ENCODE results near the gene DHRS12.

Gene DHRS12, protein sequence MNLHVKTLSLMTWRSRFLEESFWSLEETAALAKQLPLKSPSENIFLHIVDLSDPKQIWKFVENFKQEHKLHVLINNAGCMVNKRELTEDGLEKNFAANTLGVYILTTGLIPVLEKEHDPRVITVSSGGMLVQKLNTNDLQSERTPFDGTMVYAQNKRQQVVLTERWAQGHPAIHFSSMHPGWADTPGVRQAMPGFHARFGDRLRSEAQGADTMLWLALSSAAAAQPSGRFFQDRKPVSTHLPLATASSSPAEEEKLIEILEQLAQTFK

DNA sequence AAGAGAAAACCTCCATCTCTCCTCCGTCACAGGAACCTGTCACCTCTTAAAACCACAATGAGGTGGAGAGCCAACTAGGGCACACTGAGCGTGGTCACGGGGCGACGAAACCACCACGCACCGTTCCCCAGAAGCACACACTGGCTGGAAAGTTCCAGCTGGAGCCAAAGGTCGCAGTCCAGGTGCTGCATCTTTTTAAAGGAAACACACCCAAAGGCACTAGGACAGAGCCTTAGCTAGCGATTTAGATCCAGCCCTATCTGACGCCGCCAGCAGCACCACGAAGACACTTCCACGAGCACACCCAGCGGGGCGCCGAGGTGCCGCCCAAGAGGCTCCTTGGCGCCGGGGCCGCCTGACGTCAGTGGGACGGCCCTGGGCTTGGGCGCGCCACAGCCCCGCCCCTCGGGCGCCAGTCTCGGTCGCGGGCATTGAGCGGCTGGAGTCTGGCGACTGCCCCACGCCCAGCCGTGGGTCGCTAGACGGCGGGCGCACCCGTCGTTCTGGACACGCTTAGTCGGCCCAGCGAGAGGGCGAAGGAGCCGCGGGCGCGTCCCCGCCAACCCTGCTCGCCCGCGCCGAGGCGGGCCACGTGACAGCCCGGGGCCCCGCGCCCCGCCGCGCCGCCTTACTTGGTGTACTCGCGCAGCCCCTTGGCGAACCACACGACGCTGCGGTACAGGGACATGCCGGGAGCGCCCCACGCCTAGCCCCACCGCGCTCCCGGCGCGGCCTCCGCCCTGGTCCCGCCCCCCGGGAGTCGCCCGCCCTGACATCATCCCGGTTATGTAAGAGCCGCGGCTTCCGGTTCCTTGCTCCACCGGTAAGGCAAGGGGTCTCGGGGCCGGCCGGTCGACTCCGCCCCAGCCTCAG, at the start of gene DHRS12:
TSS of gene DHRS12 (minus strand) at position 742 of the 873 bp plus-strand sequence. CDS start 4,504 bp downstream, outside the sequence.
- TF ChIP-seq JUND (IDR thresholded peaks at IDR 0.05; ENCODE audit: low read depth): no peak
- peak; percentile 77 to 87 for DNase-seq (ENCODE audit: low read depth in 1 of 2, low spot score in 1 of 2)
- in situ Hi-C loops (cut with HindIII; ENCODE audit: low pct_unique_long_range_greater_than_20kb, low sequenced_read_pairs): no loop called here

DNA sequence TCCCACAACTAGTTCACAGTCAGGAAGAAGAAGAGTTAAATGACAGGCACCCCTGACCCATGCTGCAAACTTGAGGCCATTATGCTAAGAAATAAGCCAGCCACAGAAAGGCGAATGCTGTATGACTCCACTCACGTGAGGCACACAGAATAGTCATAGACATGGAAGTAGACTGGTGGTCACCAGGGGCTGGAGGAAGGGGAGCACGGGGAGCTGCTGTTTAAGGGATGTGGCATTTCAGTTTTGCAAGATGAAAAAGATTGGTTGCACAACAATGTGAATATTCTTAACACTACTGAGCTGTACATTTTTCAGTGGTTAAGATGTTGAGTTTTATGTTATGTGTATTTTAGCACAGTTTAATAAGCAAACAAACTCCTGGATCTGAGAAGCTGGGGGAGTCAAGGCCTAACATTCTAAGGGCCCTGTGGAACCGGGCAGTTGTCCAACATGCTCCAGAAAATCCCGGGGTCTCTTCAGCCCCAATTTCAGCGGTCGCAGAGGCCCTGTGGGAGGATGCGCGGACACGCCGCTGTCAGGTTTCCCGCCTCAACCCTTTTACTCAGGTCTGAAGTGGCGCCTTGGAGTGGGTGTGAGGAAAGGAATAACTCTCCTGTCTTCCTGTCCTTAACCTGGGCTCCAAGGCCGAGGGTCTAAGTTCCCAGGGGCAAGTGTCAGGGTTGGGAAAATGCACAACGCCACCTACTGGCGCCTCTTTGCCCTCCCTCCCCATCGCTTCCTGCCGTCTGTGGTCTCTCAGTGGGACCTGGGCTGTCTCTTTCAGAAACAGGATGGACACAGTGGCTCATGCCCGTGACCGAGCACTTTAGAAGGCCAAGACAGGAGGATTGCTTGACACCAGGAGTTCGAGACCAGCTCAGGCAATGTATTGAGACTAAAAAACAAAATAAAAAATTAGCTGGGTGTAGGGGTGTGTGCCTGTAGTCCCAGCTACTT, 45.5 kb upstream of the DHRS12 start:
- in situ Hi-C loops (cut with HindIII; ENCODE audit: low pct_unique_long_range_greater_than_20kb, low sequenced_read_pairs): no loop called here
- DNase-seq (ENCODE audit: low read depth in 1 of 2, low spot score in 1 of 2): peak in 1 of 2 experiments; percentile 23
- TF ChIP-seq JUND (IDR thresholded peaks at IDR 0.05; ENCODE audit: low read depth): no peak

DNA sequence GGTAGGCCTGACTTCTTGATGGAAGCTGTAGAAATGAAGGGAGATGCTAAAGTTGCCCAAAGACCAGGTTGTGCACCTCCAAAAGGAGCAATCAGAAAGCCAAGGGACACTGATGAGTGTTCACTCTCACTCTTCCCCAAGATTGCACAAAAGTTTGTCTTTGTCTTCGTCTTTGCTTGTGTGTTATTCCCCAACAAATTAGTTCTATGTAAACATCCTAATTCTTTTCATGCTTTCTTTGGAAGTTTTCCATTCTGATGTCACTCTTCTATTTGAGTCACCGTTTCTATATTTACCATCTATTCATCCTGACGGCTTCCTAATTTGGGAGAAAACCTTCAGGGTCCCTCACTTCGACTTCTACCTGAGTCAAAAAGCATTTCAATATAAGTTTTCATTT, 44.7 kb upstream of the DHRS12 start:
- no peak for TF ChIP-seq JUND (IDR thresholded peaks at IDR 0.05; ENCODE audit: low read depth)
- DNase-seq (ENCODE audit: low read depth in 1 of 2, low spot score in 1 of 2): no peak
- in situ Hi-C loops (cut with HindIII; ENCODE audit: low pct_unique_long_range_greater_than_20kb, low sequenced_read_pairs): no loop called here

DNA sequence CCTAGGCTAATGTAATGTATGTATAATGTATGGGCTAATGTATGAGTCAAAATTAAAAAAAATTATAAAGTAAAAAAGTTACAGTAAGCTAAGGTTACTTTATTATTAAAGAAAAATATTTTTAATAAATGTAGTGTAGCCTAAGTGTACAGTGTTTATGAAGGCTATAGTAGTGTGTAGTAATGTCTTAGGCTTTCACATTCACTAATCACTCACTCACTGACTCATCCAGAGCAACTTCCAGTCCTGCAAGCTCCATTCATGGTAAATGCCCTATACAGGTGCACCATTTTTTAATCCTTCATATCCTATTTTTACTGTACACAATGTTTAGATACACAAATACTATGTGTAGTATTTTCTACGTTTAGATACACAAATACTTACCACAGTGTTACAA, 42.8 kb upstream of the DHRS12 start:
- DNase-seq (ENCODE audit: low read depth in 1 of 2, low spot score in 1 of 2): no peak
- in situ Hi-C loops (cut with HindIII; ENCODE audit: low pct_unique_long_range_greater_than_20kb, low sequenced_read_pairs): no loop called here
- TF ChIP-seq JUND (IDR thresholded peaks at IDR 0.05; ENCODE audit: low read depth): no peak

DNA sequence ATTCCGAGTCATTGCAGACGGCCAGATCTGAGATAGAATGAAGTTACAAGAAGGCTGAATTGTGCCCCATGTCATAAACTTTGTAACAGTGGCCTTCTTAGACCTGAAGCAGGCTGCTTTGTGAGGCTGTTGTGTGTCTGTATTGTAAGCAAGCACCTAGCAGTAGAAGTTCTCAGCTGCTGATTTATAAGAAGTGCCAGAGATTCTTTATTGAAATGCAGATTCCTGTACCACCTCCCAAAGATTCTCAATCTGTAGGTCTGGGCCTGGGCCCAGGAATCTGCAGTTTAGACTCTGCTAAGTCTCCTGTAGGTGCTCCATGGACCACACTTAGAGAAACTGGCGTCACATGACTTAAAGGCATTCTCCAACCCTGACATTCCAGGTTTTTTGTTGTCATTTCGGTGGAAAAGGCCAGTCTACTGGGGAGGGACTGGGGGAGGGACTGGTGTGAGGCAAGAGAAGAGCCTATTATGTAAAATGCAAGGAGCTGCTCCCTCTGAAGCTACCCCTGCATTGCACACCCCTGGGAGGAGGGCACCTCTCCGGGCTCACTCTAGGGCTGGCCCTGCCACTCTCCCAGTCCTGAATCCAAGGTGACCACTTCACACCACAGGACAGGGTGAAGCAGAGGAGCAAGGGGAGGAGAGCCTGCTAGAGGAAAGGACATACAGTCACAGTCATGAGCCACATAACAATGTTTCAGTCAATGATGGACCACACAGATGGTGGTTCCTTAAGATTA, 41.8 kb upstream of the DHRS12 start:
- DNase-seq (ENCODE audit: low read depth in 1 of 2, low spot score in 1 of 2): no peak
- TF ChIP-seq JUND (IDR thresholded peaks at IDR 0.05; ENCODE audit: low read depth): no peak
- in situ Hi-C loops (cut with HindIII; ENCODE audit: low pct_unique_long_range_greater_than_20kb, low sequenced_read_pairs): no loop called here

DNA sequence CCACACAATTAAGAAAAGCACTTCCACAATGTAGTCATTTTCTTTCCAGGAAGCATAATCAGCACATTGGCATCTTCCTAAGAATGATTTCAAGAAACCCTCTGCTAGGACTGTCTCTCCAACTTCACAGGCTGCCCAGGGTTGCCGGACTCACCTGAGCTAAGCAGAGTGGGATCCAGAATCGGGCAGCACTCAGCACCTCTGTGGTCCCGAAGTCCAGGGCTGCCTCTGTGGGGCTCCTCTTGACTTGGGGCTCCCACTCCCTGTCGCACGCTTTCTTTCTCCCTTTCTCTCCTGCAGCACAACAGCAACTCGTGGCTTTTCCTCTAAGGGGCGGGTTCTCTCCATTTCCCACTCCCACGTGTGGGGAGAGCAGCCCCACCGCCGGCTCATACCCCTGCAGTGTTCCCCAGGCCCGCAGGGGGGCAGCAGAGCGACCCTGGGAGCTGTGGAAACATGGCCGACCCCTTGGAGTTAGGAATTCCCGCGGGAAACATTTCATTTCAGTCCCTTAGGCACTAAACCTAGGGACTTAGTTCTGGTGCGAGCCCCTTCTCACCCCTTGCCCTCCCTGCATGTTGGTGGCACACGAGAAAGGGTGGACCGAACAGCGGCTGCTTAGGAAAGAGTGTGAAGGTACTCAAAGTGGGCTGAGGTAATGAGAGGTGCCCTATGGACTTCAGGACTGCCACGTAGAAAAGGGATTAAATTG, 41.1 kb upstream of the DHRS12 start, which contains the start of gene TMEM272:
TSS of gene TMEM272 (minus strand) at position 316 of the 712 bp plus-strand sequence. CDS start 6,647 bp downstream, outside the sequence.
- DNase-seq (ENCODE audit: low read depth in 1 of 2, low spot score in 1 of 2): peak; percentile 21 to 52
- in situ Hi-C loops (cut with HindIII; ENCODE audit: low pct_unique_long_range_greater_than_20kb, low sequenced_read_pairs): no loop called here
- no peak for TF ChIP-seq JUND (IDR thresholded peaks at IDR 0.05; ENCODE audit: low read depth)

DNA sequence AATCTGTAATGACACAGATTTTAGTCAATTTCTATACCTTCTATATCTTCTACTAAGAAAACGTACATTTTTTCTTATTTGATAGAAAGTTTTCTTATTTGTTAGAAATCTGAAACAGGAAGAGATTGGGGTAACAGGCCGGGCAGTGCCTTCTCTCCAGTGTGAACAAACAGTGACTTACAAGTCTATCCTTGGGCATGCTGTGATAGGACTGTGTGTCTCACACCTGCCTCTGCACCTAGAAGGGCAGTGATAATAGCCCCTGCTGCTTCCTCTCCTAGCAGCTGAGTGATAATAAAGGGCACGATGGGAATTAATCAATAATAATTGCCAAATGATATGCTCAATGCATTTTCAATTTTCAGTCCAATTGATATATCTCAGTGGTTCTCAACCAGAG, 39.6 kb upstream of the DHRS12 start:
- no peak for TF ChIP-seq JUND (IDR thresholded peaks at IDR 0.05; ENCODE audit: low read depth)
- in situ Hi-C loops (cut with HindIII; ENCODE audit: low pct_unique_long_range_greater_than_20kb, low sequenced_read_pairs): no loop called here
- DNase-seq (ENCODE audit: low read depth in 1 of 2, low spot score in 1 of 2): no peak

DNA sequence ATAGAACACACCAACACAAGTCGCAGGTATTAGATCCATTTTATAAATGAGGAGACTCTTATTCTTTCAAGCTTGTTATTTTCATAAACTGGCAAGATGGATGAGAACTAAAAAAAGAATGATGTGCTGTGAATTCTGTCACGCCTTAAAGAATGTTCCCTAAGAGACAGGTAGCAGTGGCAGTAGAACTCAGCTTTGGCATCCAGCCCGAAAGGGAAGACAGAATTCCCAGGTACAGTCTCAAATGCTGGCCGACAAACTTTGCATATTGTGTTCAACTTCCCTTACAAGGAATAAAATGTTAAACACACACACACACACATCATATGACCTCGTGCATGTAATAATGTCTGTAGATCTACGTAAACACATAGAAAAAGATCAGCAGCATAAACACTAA, 37.8 kb upstream of the DHRS12 start:
- no peak for TF ChIP-seq JUND (IDR thresholded peaks at IDR 0.05; ENCODE audit: low read depth)
- no peak for DNase-seq (ENCODE audit: low read depth in 1 of 2, low spot score in 1 of 2)
- in situ Hi-C loops (cut with HindIII; ENCODE audit: low pct_unique_long_range_greater_than_20kb, low sequenced_read_pairs): no loop called here

DNA sequence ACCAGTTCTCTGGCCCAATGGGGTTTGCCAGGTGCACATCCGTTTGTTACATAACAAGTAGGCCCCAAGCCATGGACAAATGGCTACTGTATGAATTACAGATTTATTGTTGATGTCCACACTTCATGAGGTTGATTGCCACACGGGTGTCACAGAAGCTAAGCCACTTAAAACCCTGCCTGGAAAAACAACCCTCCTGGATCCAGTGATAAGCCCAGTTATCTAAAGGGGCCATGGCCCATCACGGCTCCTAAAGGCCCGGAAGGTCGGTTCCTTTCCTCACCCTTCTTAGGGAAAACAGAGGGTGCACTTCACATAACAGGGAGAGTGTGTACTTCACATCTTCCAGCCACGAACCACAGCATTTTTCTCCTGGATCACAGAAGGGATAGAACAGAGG, 37.0 kb upstream of the DHRS12 start:
- DNase-seq (ENCODE audit: low read depth in 1 of 2, low spot score in 1 of 2): no peak
- no peak for TF ChIP-seq JUND (IDR thresholded peaks at IDR 0.05; ENCODE audit: low read depth)
- in situ Hi-C loops (cut with HindIII; ENCODE audit: low pct_unique_long_range_greater_than_20kb, low sequenced_read_pairs): no loop called here

DNA sequence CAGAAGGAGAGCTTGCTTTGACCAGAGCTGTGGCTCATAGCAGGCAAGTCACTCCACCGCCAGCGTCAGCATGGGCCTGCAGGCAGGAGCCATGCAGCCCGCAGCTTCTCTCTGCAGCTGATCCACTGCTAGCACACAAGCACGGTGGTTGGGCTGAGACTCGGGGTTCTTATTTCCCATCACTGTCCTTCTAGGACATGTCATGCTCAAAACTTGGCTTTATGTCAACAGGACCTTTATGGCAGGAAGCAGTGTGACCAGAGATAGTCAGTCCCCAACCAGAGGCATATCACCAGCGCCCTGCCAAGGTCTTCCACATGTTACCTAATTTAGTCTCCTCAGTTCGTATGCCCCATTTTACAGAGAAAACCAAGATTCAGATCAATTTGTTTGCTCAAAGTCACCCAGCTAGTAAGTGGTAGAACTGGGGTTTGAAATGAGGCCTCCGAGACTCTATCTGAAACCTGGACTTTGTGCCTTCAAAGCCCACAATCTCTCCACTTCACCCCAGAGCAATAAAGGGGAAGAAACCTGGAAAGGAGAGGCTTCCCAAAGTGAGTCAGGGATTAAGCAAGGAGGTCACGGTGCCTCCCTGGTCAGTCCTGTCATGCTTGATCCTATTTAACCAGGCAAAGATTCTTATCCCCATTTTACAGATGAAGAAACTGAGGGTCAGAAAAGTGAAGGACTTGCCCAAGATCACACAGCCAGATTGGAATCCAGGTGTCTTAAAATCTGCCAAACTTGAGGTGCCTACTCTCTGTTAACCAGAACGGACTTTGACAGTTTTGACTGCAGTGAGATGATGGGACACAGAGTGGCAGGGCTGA, 36.0 kb upstream of the DHRS12 start:
- no peak for DNase-seq (ENCODE audit: low read depth in 1 of 2, low spot score in 1 of 2)
- no peak for TF ChIP-seq JUND (IDR thresholded peaks at IDR 0.05; ENCODE audit: low read depth)
- in situ Hi-C loops (cut with HindIII; ENCODE audit: low pct_unique_long_range_greater_than_20kb, low sequenced_read_pairs): no loop called here
